Measurements from ENCODE around the gene KRTAP5-1. TPM values are rescaled to one million over a fixed set of nuclear protein-coding genes. Genes with fewer than 3 reads are reported as not detected.

Gene KRTAP5-1
- total and polyA plus RNA-seq, 10 of the 15 experiments (the other 5 are each of a cell fraction or from before 2014, with no cell fraction given): not detected

GRCh38 chr11:1546077-1546535, 39.0 kb downstream of the KRTAP5-1 start:
- no peak overlapping the region for H3K4me2 ChIP-seq (ENCODE audit: control insufficient read depth, insufficient read depth)
- ChIA-PET POLR2A (interaction anchor here (0.7 kb wide), 1 partner anchor 23 kb away, joined by 4 read pairs; no protein-coding TSS in a partner anchor), SMC1A (ENCODE audit: uncharacterized antibody, unreplicated experiment) (no interaction called here), CTCF (interaction anchor here (1.1 kb wide), 1 partner anchor 10 kb away, joined by 3 read pairs; no protein-coding TSS in a partner anchor), RAD21 (ENCODE audit: unreplicated experiment) (interaction anchor here (1.0 to 2.1 kb wide), 2 partner anchors 28 to 49 kb away, joined by 3 to 23 read pairs; no protein-coding TSS in a partner anchor)
- no peak overlapping the region for H3K9ac ChIP-seq (ENCODE audit: control insufficient read depth, insufficient read depth, low read length)
- in situ Hi-C loops (cut with MboI): no loop called here
- H3K36me3 ChIP-seq (ENCODE audit: control insufficient read depth in 2 of 2, insufficient read depth in 2 of 2, low read length in 1 of 2): no peaks in the 10 kb centered on the region
- no TSS peak for BruUV-seq (replicated peaks)
- no peak overlapping the region for H2AFZ ChIP-seq (ENCODE audit: control insufficient read depth, low read depth, low read length)
- TF ChIP-seq NBN (IDR thresholded peaks at IDR 0.05) (no peak), NR2C1 (IDR thresholded peaks at IDR 0.05) (no peak), MEF2A (IDR thresholded peaks at IDR 0.05; ENCODE audit: insufficient read depth, low read depth, low read length) (no peak), RFX5 (IDR thresholded peaks at IDR 0.05; ENCODE audit: low read depth, low read length) (no peak), EED (IDR thresholded peaks at IDR 0.05; ENCODE audit: low read depth) (no peak), NFYA (IDR thresholded peaks at IDR 0.05; ENCODE audit: borderline replicate concordance, low read depth, low read length) (no peak), EP300 (IDR thresholded peaks at IDR 0.05; ENCODE audit: borderline replicate concordance in 1 of 2, control insufficient read depth in 1 of 2, low read depth in 2 of 2, low read length in 2 of 2) (no peak), KDM1A (IDR thresholded peaks at IDR 0.05; ENCODE audit: borderline replicate concordance) (no peak), SUPT20H (IDR thresholded peaks at IDR 0.05; ENCODE audit: borderline replicate concordance, control insufficient read depth, low read depth, low read length) (no peak), MXI1 (IDR thresholded peaks at IDR 0.05; ENCODE audit: low read depth, low read length) (no peak), ZBED1 (IDR thresholded peaks at IDR 0.05; ENCODE audit: borderline replicate concordance) (no peak), BMI1 (IDR thresholded peaks at IDR 0.05; ENCODE audit: borderline replicate concordance) (no peak), SMAD1 (IDR thresholded peaks at IDR 0.05; ENCODE audit: low read depth, partially characterized antibody) (no peak), NFYB (IDR thresholded peaks at IDR 0.05; ENCODE audit: insufficient read depth, low read depth, low read length) (no peak), SIN3A (IDR thresholded peaks at IDR 0.05; ENCODE audit: low read depth, low read length) (no peak), MTA3 (IDR thresholded peaks at IDR 0.05; ENCODE audit: borderline replicate concordance, low read length) (no peak), WRNIP1 (IDR thresholded peaks at IDR 0.05; ENCODE audit: borderline replicate concordance, low read depth, low read length) (no peak)
- TF ChIP-seq, protein P1, sequence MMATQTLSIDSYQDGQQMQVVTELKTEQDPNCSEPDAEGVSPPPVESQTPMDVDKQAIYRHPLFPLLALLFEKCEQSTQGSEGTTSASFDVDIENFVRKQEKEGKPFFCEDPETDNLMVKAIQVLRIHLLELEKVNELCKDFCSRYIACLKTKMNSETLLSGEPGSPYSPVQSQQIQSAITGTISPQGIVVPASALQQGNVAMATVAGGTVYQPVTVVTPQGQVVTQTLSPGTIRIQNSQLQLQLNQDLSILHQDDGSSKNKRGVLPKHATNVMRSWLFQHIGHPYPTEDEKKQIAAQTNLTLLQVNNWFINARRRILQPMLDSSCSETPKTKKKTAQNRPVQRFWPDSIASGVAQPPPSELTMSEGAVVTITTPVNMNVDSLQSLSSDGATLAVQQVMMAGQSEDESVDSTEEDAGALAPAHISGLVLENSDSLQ (IDR thresholded peaks at IDR 0.05): no peak
- TF ChIP-seq, protein P2, sequence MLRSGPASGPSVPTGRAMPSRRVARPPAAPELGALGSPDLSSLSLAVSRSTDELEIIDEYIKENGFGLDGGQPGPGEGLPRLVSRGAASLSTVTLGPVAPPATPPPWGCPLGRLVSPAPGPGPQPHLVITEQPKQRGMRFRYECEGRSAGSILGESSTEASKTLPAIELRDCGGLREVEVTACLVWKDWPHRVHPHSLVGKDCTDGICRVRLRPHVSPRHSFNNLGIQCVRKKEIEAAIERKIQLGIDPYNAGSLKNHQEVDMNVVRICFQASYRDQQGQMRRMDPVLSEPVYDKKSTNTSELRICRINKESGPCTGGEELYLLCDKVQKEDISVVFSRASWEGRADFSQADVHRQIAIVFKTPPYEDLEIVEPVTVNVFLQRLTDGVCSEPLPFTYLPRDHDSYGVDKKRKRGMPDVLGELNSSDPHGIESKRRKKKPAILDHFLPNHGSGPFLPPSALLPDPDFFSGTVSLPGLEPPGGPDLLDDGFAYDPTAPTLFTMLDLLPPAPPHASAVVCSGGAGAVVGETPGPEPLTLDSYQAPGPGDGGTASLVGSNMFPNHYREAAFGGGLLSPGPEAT (IDR thresholded peaks at IDR 0.05; ENCODE audit: low read depth): no peak
- ATAC-seq: no peak
- no peaks in the 10 kb centered on the region for H3K9me3 ChIP-seq (replicated peaks; ENCODE audit: control insufficient read depth, insufficient read depth, low read length)
- no peaks in the 10 kb centered on the region for H3K79me2 ChIP-seq (ENCODE audit: control insufficient read depth, insufficient read depth, low read length)
- intact Hi-C loops (cut with micrococcal nuclease; ENCODE audit: unreplicated experiment): no loop called here
- peaks cover 0 to 4% of the 10 kb centered on the region in 2 experiments; a peak in 3 of 4 replicates for H3K27me3 ChIP-seq (replicated peaks in 1 of 2; ENCODE audit: control insufficient read depth in 2 of 2, insufficient read depth in 2 of 2, low read length in 1 of 2)
- H3K4me3 ChIP-seq: no peak overlapping the region
- DNase-seq (ENCODE audit: low read depth, low spot score): no peak
- no peaks in the 10 kb centered on the region for H3K4me1 ChIP-seq (ENCODE audit: control insufficient read depth, insufficient read depth, low read length)
- H4K20me1 ChIP-seq (ENCODE audit: control insufficient read depth, insufficient read depth): no peaks in the 10 kb centered on the region
- no peak for FAIRE-seq
- WGBS (ENCODE audit: insufficient coverage, insufficient replicate concordance, low lambda C conversion rate, missing lambda C conversion rate): 17% methylated on average over 13 of the region's 18 CpGs
- no peak overlapping the region for H3K27ac ChIP-seq (ENCODE audit: control insufficient read depth, insufficient read depth)
